ENCODE measurements around the gene CAPN15.
"Not testable (repeated sequence)": the region's sequence is repeated elsewhere in the genome, so short reads cannot be mapped to it uniquely, and the experiment has no call there.

CAPN15 gene

GRCh38 chr16:507527-507926 lies 20.0 kb upstream of the CAPN15 start:
- not testable (repeated sequence) for DNase-seq (ENCODE audit: low read depth in 3 of 3)

DNA sequence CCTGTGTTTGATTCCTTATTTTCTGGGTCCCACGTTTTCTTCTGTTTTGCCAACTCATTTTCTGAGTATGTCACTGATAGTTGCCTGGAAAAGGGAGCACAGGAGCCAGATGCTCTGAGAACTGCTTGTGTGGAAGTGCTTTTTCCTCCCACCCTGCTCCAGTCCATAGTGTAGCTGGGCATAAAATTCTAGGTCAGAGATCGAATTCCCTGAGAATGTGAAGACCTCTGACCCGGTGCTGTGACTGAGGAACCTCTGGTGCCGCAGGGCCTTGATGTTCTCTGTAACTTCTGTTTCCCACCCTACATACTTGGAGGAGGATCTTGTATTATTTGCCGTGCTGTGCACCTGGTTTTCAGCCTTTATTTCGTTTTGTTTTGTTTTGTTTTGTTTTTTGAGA lies 19.5 kb upstream of the CAPN15 start:
- DNase-seq (ENCODE audit: low read depth in 3 of 3): no peak

GRCh38 chr16:508884-509736 lies 18.4 kb upstream of the CAPN15 start:
- no peak for DNase-seq (ENCODE audit: low read depth in 3 of 3)

- DNase-seq (ENCODE audit: low read depth in 3 of 3): no peak
Observed at GRCh38 chr16:510066-510825, 17.3 kb upstream of the CAPN15 start.

- DNase-seq (ENCODE audit: low read depth in 3 of 3): no peak
Observed at GRCh38 chr16:512802-513201, 14.7 kb upstream of the CAPN15 start.

GRCh38 chr16:513950-514349 lies 13.6 kb upstream of the CAPN15 start:
- no peak for DNase-seq (ENCODE audit: low read depth in 3 of 3)

- no peak for DNase-seq (ENCODE audit: low read depth in 3 of 3)
Observed at GRCh38 chr16:515175-515938, 12.2 kb upstream of the CAPN15 start.

DNA sequence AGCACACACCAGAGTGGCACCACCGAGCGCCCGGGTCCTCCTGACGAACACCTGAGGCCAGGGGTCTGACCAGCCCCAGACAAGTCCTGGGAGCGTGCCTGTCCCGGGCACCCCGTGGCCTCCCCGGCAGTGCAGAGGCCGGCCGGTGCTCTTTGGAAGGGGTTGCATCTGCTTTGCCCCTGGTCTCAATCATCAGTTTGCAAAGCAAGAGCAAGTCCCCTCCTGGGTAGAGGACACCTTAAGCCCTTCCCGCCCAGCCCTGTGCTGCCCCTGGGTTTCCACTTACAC lies 11.6 kb upstream of the CAPN15 start:
- DNase-seq (ENCODE audit: low read depth in 3 of 3): no peak

GRCh38 chr16:516301-516700 lies 11.2 kb upstream of the CAPN15 start:
- no peak for DNase-seq (ENCODE audit: low read depth in 3 of 3)

GRCh38 chr16:518858-519257 lies 8.7 kb upstream of the CAPN15 start:
- DNase-seq (ENCODE audit: low read depth in 3 of 3): no peak

DNA sequence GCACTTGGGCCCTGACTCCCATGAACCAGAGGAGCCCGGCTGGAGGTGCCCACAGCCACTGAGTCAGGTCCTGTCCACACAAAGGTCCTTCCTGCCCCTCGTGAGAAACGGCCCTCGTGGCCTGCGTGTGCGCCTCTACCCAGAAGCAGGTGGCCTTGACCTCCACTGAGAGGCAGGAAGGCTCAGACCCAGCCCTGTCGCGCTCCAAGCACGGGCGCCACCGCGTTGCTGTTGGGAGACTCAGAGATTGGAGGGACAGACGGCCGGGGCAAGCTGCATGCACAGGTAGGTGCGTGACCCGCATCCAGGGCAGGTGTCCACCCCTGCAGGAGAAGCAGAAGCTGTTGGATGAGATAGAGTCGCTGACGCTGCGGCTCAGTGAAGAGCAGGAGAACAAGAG lies 8.1 kb upstream of the CAPN15 start:
- DNase-seq (ENCODE audit: low read depth in 3 of 3): no peak

- no peak for DNase-seq (ENCODE audit: low read depth in 3 of 3)
Observed at GRCh38 chr16:519841-520687, 7.4 kb upstream of the CAPN15 start.

GRCh38 chr16:520847-521246 lies 6.7 kb upstream of the CAPN15 start:
- no peak for DNase-seq (ENCODE audit: low read depth in 3 of 3)

- DNase-seq (ENCODE audit: low read depth in 3 of 3): no peak
Observed at GRCh38 chr16:521381-522210, 5.9 kb upstream of the CAPN15 start.

GRCh38 chr16:522320-523096 lies 5.0 kb upstream of the CAPN15 start:
- no peak for DNase-seq (ENCODE audit: low read depth in 3 of 3)

DNA sequence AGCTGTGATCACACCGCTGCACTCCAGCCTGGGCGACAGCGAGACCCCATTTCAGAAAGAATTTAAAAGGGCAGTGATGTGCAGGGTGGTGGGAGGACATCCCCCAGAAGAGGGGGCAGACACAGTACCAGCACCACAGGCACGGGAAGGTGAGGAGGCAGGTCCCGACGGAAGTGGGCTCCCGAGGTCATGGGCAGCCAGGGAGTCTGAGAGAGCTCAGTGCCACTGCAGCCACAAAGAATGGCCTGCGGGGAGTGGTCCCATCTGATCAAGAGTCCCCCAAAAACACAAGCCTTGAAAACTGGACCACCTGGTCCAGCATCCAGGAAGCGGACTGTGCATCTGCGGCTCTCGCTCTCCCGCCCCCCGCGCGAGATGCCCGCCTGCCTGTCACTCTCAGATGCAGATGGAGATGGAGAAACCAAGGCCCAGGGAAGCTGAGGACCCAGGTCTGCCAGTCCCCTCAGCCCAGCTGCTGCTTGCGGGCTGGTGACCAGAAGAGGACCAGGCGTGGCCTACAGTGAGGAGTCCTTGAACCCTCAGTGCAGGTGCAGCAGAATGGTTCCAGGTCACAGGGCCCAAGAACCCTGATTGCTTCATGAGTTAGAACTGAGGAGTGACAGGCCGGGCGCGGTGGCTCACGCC lies 4.3 kb upstream of the CAPN15 start:
- DNase-seq (ENCODE audit: low read depth in 3 of 3): no peak

DNA sequence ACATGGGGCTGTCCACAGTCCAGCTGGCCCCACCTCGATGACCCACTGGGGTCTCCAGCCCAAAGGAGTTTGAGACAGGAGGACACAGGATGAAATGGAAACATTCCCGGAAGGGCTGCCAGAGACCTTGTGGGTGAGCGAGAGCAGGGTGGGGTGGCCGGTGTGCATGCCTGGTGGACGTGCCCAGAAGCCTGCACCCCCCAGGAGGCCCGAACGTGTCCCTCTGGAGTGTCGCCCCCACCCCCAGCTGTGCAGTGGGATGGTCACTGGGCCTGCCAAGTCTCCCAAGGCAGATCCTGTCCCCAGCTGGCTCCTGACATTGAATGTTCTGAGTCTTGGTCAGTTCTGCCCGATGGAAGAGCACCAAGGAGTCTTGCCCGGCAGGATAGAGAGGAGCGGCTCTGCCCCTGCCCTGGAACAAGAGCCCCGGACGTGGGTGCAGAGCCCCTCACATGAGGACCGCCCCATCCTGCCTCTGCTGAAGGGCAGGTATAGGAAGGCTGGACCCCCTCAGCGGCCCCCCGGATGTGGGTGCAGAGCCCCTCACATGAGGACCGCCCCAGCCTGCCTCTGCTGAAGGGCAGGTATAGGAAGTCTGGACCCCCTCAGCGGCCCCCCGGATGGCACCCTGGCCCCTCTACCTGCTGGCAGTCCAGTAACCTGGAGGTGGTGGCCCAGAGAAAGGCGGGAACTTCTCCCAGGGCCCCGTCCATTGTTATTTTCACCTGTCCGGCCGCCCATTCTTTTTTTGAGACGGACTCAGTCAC lies 3.1 kb upstream of the CAPN15 start:
- no peak for DNase-seq (ENCODE audit: low read depth in 3 of 3)

DNA sequence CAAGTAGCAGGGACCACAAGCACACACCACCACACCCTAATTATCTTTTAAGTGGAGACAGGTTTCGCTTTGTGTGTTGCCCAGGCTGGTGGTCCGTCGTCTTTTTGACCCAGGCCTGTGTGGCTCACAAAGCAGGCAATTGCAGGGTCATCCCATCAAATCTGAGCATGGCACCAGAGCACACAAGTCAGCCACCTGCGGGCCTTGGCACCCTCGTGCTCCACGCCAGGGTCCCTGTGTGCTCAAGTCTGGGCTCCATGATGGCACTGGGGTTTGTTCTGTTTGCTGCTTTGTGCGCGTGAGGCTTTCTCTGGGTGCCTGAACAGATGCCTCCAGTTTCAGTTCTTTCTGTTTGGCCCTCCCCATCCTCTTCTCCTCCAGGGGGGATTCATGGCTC lies 2.4 kb upstream of the CAPN15 start:
- no peak for DNase-seq (ENCODE audit: low read depth in 3 of 3)
